Activated CD4-positive, CD25-positive, alpha-beta regulatory T cell (primary cell): Measurements from ENCODE around the gene ALLC.

Experiments
- DNase-seq, 4 experiments: peaks; one replicate each; lab custom pipeline; 2025; lab: John Stamatoyannopoulos, UW

The ALLC gene

DNA sequence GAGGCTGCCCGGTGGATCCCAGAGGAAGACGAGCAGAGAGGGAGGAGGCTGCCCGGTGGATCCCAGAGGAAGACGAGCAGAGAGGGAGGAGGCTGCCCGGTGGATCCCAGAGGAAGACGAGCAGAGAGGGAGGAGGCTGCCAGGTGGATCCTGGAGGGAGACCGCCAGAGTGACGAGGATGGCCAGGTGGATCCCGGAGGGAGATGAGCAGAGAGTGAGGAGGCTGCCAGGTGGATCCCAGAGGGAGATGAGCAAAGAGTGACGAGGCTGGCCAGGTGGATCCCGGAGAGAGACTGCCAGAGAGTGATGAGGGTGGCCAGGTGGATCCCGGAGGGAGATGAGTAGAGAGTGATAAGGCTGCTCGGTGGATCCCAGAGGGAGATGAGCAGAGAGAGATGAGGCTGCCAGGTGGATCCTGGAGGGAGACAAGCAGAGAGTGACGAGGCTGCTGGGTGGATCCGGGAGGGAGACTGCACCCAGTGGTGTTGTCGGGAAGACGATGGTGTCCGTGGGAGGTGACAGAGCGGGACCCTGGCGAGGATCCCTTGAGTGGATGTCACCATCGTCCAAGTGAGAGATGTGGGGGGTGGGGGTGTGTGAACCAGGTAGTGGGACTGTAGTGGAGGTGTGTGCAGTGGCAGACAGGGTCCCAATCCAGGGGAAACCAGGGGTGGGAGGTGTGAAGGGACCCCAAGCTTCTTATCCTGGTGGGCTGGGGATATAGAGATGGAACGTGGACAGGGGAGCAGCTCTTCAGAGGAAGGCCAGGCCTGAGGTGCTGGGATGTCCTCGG, 67.7 kb downstream of the ALLC start:
- DNase-seq: no peak

DNA sequence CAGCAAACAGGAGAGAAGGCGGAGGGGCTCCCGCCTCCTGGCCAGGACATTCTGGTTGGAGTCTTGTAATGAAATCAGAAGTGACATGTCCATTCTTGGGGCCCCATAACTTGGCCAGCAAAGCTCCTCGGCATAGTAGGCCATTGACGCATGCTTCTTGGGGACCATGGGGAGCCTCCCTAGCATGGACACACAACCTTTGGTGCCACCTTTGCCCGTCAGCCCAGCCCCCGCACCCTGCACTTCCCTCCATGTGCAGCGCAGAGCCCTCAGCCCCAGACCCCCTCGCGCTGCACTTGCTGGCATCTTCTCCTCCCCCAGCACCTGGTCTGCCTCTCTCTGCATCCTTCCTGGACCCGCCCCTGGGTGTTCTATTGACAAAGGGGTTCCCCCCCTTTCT, 68.5 kb downstream of the ALLC start:
- no peak for DNase-seq

DNA sequence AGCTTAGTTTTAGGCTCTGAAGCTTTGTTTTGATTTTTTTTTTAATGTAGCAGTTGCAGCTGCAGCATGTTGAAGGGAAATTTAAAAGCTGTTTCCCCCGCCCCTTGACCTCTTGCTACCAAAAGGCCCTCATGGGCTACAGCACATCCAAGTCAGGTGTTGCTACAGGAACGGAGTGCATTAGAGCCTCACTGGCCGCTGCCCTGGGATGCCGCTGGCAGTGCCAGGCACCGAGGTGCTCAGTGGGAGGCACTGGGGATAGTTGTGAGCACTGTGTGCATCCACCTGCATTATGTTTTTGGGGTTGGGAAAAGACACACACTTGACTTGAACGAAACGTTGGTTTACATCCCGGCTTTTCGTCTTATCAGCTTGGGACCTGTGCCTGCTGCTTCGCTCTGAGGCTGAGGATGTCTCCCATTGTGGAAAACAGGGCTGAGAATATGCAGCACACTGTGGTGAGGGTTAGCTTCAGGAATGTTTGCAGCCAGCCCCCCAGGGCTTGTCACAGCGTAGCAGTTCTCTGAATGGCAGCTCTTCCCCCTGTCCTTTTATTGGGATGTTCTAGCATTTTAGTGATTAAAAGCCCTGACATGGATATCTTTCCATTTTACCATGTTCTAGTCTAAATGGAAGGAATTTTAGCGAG, 69.5 kb downstream of the ALLC start:
- DNase-seq: no peak

DNA sequence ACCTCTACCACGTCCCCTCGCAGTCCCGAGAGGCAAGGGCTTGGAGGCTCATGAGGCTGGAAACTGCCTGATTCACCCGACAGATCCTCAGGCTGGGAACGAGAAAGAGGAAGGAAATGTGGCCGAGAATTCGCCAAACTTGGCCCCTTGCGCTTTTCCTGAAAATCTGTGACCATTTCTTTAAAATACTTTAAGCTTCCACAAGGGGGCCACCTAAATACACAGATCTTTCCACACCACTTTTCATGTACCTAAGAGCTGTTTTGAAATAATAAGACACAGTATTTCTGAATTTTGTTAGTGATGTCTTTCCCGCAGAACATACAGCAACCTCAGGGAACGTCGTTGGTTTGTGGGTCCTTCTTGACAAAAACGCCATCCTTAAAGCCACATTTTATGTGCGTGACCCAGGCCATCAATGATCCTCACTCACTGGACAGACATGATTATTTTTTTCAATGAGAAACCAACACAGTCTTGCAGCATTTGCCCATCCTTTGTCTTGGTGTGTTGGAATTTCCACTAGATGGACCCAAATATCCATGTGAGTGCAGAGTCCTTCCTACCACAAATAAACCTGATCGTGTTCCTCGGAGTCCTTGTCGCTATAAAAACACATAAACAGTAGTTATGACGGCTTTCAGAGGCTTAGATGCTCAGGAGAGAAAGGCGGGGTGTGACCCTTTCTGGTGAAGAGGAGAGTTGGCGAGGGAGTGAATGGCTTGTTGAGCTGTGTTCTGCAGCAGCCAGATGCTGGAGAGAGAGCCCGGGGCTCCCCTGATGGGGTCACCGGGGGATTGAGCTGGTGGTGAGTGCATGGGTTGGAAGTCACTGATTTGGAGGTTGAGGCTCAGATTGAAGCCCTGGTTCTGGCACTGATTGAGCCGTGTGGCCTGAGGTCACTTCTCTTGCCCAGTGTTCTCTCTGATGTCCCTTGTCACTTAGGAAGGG, 70.4 kb downstream of the ALLC start:
- DNase-seq: no peak

DNA sequence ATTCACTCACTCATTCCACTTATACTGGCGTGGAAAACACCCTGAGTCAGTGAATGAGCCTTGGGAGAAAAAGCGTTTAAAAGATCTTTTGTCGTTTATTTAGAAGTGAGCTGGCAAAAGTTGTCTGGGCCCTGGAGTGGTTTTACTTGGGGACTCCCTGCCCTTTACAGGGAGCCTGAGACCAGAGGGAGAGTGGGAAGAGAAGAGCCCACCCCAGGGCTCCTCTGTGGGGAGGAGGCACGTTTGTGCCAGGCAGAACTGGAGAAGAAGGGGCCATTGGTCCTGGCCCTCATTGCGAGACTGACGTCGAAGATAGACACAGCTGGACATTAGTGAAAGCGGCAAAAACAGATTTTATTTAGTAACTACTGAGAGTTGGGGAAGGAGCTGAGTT, 71.1 kb downstream of the ALLC start:
- no peak for DNase-seq

DNA sequence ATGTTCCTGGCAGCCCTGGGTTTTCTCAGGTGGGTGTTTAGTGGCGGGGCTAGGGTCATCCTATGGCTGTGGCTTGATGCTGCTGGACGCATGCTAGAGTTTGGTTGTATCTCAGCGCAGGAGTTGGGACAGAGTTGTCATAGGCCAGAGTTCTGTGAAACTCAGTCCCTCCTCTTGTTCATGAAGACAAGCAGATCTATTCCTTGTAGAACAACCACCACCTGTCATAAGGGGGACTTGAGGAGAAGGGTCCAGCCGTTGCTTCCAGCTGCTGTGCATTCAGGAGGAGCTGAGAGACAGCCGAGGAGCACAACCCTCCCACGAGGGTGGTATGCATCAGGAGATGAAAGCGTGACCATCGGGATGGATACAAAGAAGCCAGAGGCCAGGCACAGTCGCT, 71.8 kb downstream of the ALLC start:
- no peak for DNase-seq

DNA sequence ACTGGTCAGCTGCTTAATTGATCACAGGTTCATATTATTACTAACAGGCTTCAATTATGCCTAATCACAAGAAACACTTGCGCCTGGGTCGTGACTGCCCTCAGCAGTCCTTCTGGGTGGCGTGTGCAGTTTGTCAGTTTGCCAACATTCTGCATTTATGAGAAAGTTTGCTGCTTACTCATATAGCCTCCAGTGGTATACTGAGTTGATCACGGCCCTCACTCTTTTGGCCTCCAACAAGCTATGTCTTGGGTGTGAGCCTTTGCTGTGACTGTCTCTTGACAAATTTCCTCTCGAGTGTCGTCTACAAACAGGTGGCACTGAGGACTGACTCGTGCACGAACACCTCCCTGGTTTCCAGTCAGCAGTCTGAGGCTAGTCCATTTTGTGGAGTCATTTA, 72.6 kb downstream of the ALLC start:
- DNase-seq: no peak

DNA sequence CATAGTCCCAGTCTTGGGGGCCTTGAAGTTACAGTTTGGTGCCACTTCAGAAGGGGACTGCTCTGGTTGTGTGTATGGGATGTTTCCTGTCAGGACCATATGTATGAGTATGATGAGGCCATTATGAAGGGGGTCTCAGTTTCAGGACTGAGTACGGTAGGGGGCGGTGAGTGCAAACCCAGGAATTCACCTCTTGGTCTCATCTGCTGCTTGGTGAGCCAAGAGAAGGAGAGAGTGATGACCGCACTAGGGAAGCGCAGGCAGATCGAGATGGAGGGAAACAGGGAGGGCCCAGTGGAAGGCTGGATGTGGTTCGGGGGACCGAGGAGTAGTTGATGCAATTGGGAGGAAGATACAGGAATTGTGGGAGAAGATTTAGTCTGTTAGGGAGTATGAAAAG, 73.8 kb downstream of the ALLC start:
- DNase-seq: no peak

DNA sequence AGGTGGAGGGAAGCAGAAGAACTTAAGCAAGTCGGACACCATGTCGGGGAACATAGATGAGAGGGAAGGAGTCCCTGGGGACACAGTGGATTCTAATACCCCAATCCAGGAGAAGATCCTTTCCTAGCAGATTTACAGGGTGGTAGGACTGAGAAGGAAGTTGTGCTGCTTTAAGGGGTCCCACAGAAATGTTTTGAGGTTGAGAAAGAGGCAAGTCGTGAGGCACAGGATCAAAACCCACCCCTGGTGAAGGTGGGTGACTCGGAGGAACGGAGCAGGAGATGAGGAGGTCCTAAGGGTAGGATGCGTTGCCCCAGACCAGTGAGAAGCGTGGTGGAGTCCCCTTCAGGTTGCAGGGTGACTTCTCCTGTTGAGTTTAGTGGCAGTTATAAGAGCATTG, 78.1 kb downstream of the ALLC start:
- no peak for DNase-seq

DNA sequence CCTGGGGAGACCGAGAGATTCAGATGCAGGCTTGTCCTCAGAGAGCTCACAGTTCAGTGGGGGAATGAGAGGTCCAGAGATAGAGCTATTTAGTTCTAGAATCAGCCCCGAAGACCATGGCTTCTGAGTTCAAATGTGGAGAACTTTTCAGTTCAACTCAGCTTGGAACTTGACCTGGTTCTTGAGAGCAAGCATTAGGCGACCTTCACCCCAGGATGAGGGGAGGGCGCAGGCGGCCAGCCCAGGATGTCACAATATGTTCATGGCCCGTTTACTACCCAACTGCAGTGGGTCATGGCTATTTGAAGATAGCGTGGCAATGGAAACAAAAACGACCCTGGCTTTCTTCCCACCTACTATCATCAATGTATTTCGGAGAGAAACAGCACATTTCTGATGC, 79.1 kb downstream of the ALLC start:
- no peak for DNase-seq

DNA sequence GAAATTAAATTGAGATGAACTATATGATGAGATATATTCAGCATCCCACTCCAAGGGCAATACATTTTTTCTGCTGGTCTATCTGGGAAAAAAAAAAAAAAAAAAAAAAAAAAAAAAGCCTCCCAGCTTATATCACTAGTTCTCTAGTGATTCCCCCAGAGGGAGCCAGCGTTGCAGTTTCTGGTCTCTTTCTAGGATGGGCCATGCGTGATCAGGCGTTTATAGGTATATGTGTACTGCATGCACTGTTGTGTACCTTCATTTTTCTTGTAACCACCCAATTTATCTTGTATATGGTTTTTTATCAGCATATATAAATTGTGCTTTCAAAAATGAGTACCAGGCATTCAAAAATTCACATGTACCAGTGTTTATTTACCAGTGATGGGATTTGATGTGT, 80.5 kb downstream of the ALLC start:
- no peak for DNase-seq

DNA sequence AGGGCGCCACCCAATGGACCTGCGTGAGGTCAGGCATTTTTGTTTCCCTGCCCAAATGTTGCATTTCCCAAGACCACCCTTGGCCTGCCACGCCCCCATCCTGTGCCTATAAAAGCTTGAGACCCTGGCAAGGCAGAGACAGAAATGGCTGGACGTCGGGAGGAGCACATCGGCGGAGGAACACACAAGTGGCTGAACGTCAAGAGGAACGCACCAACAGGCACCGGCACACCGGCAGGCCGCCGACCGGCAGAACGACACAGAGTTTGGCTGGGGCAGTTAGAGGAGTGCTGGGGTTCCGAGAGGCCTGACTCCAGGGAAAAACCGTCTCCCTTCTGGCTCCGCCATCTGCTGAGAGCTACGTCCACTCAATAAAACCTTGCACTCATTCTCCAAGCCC, 81.3 kb downstream of the ALLC start:
- no peak for DNase-seq

DNA sequence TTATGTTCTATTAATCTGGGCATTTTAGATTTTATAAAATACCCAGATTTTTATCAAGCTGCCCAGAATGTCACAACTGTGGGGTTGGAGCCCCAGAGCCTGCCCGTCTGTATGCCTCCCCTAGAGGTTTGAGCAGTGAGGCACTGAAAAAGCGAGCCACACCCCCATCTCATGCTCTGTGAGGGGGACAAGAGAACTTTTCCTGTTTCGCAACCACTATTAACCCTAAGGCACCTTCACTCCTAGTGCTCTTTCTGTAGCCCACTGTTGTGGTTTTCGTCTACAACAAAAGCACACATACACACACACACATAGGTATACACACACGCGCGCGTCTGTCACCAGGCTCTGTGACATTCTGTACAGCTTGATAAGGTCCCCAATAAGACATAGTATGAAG, 83.4 kb downstream of the ALLC start:
- no peak for DNase-seq

DNA sequence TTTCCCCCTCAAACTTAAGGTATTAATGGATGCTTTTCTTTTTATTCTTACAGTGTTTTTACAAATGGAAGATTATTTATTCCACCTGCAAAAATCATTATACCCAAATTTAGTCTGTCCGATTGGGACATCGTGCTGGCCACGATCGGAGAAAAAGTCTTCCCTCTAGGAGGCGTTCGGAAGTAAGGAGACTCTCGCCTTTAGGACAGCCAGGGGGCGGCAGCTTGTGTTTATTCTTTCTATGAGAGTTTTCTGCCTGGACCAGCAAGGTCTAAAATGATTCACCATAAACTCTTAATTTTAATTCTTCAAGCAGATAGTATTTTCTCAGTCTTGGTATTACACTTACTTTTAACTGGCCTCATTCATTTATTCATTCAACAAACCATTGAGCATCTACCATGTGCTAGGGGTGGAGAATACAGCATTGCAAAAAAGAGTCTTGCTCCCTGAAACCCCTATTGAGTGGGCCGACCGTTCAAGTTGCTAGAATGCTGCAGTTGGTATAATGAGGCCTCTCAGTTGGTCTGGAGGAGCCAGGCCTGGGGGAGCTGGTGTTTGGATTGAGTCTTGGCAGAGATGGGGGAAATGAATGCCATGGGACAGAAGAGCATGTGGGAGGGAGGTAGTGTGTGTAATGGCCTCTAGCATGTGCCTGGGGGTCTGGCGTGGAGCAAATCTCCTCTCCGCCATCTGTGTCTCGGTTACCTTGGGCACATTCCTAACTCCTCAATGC, 84.0 kb downstream of the ALLC start:
- no peak for DNase-seq

DNA sequence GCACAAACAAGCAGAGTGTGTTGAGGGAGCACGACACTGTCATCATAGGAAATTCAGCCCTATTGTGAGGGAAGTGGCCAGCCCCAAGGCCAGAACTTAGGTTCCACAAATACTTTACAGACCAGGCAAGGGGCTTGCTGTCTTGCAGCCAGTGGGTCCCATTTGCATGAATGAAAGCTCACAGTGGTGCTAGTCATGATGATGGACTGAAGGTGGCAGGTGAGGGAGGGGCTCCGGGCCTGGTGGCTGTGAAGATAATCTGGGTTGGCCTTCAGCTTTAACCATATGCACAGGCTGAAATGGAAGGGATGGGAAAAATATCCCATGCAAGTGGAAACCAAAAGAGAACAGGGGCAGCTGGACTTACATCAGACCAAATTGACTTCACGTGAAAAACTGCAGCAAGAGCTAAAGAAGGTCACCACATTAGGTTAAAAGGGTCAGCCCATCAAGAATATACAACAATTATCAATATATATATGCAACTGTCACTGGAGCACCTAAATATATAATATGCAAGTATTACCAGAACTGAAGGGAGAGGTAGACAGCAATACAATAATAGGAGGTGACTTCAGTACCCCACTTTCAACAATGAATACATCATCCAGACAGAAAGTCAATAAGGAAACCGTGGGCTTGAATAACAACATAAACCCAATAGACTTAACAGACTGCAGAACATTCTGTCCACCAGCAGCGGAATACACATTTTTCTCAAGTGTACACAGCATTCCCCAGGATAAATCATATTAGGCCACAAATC, 84.9 kb downstream of the ALLC start:
- DNase-seq: no peak

DNA sequence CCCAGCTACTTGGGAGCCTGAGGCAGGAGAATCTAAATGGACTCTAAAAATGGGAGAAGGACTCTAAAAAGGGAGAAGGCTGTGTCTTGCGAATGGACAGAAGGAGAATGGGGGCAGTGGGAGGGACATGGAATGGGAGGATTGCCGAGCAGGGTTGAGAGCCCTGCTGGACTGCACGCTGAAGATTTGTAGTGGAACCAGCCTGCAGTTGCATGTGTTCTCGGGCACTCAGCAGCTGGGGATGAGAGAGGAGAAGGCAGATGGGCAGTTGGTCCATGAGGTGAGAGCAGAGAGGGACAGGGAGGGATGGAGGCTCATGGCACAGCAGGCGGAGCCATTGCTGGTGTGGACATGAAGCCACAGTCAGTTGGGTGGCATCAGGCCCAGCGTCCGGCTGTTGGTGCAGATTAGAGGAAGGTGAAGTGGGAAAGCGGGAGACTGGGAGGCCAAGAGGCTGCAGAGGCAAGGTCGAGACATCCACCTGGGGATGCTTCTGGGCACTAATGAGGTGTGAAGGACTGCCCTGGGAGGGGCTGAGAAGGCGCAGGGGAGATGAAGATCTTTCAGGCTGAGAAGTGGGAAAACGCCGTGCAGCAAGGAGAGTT, 86.1 kb downstream of the ALLC start:
- no peak for DNase-seq

DNA sequence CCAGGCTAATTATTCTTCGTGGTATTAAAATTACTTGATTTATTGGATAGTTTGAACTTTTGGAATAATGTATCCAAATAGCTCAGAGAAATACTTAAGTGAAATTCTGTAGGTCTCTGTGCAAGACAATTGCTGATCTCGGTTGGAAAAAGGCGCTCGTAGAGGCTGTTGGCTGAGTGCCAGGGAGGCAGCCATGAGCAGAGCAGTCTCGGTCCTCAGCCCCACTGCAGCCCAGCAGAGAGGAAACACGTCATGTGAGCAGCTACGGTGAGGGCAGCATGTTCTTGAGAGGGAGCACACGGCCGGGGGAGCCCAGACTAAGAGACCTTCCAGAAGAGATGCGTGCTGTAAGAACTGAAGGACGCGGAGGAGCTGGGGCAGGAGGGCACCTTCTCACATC, 87.9 kb downstream of the ALLC start:
- DNase-seq: no peak

DNA sequence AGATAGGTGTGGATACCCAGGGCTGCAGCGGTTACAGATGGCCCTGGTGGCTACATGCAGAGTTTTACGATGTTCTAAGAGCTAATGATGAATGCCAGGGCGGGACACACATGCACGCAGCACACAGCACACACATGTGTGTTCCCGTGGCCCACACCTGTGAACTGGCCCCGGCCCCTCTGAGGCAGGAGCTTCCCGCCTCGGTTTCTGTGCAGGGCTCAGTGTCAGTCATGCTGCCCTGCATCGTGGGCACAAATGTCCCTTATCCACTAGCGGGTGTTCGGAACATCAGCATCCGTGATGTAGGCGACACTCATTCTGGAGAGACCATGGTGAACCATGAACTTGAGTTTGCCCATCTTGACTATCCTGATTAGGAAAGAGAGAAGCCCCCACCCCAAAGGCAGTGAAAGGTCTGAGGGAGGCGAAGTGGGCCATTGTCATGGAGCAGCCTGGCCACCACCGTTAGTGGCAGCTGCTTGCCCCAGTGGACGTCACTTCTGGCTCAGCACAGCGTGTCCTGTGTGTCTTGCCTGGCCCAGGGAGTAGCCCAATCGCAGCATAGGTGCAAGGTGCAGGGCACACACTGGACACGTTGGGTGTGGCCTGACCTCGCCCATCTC, 89.1 kb downstream of the ALLC start:
- DNase-seq: no peak

DNA sequence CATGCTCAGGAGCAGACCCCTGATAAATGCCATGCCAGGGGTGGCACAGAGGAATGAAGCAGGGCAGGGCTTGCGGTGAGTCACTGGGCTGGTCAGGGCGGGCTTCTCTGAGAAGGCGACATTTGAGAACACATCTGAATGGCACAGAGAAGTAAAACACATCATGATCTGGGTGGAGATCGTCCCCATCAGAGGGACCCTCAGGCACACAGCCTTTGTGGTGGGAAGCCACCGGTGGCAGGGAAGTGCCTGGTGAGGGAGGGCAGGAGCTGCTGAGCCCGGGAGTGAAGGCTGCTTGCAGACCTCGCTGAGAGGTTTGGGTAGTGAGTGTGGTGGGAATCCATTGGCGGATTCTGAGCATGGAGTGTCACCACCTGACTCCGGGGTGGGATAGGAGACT, 89.8 kb downstream of the ALLC start:
- DNase-seq: no peak

DNA sequence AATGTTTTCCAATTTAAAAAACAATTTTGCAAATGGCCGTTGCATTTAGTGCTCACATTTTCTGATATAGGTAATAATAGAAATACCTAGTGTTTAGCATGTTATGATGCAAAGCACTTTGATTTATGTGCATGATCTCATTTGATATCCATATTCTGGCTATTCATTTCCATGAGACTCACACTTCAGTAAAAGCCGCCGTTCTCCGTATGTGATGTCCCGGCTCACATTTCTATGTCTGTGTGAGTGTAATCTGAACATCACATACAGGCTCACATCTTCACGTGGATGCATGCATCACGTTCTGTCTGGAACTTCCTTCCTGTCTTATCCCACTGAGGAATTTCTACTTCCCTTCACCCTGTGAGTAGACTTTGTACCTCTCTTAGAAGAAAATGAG, 91.2 kb downstream of the ALLC start:
- no peak for DNase-seq

DNA sequence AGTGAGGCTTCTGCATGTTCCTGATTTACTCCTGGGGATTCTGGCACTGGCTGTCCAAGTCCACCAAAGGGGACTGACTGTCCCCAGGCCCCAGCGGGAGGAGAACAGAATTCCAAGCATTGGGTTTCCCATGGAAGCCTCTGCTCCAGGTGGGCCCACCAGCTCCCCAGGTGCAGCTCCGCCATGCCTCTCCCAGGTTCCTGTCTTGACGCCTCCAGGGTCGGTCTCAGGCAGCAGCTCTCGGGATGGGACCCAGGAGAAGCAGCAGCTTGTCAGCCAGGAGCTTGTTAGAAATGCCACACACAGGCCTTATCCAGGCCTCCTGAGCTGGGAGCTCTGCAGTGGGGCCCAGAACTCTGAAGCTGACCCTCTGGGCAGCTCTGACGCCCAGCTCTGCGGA, 93.3 kb downstream of the ALLC start:
- no peak for DNase-seq
